Esophagus (tissue), 2 donors: Measurements from ENCODE around the gene FLT3LG. TPM values are rescaled to one million over a fixed set of nuclear protein-coding genes. Genes with fewer than 3 reads are reported as not detected.

ENCODE experiments used
- H3K27ac ChIP-seq, 2 donors: one replicate each; pipeline ENCODE4 v1.5.1; 2013; ENCODE audit warnings: low read depth in 2 of 2, mild to moderate bottlenecking in 2 of 2, inconsistent platforms in 1 of 2, low read length in 1 of 2, moderate library complexity in 1 of 2
- H3K27me3 ChIP-seq, 2 donors: one replicate each; pipeline ENCODE4 v1.6.1; 2013; ENCODE audit warnings: low read length in 2 of 2, control low read depth in 1 of 2, mild to moderate bottlenecking in 1 of 2; ENCODE audit not compliant: insufficient read depth in 2 of 2, control insufficient read depth in 1 of 2
- H3K36me3 ChIP-seq, 2 donors: one replicate each; pipeline ENCODE4 v1.6.1; 2013; ENCODE audit warnings: low read length in 1 of 2; ENCODE audit not compliant: control insufficient read depth in 2 of 2, insufficient read depth in 2 of 2
- H3K4me1 ChIP-seq, 2 donors: one replicate each; pipeline ENCODE4 v1.6.1; 2013; ENCODE audit warnings: low read length in 1 of 2; ENCODE audit not compliant: control insufficient read depth in 2 of 2, insufficient read depth in 2 of 2
- H3K4me3 ChIP-seq, 2 donors: one replicate each; pipeline ENCODE4 v1.5.1; 2013; ENCODE audit warnings: low read length in 2 of 2, mild to moderate bottlenecking in 2 of 2, low read depth in 1 of 2, moderate library complexity in 1 of 2
- H3K9me3 ChIP-seq, 2 donors: one replicate each; pipeline ENCODE4 v1.6.1; 2013; ENCODE audit warnings: mild to moderate bottlenecking in 2 of 2, low read depth in 1 of 2, low read length in 1 of 2, moderate library complexity in 1 of 2; ENCODE audit not compliant: control insufficient read depth in 2 of 2, insufficient read depth in 1 of 2
- WGBS, 2 donors: extraction: QIAGEN DNeasy Blood & Tissue Kit; methylation state at CpG; one replicate each; pipeline ENCODE4 v1.1.7; 2013; 5-methylcytosine and 5-hydroxymethylcytosine counted together
- polyA plus RNA-seq, 2 donors: library from polyadenylated mRNA; stranded (reverse); fragments of 200-250 nt; gene quantifications; one replicate each; pipeline ENCODE4 v1.2.3, GENCODE V29; 2013
- donor health status: healthy with polysubstance abuse.
- donor health status: Bipolar disorder and iron deficiency.

The FLT3LG gene
- polyA plus RNA-seq, 2 donors = 7.2 to 9.5 TPM

DNA sequence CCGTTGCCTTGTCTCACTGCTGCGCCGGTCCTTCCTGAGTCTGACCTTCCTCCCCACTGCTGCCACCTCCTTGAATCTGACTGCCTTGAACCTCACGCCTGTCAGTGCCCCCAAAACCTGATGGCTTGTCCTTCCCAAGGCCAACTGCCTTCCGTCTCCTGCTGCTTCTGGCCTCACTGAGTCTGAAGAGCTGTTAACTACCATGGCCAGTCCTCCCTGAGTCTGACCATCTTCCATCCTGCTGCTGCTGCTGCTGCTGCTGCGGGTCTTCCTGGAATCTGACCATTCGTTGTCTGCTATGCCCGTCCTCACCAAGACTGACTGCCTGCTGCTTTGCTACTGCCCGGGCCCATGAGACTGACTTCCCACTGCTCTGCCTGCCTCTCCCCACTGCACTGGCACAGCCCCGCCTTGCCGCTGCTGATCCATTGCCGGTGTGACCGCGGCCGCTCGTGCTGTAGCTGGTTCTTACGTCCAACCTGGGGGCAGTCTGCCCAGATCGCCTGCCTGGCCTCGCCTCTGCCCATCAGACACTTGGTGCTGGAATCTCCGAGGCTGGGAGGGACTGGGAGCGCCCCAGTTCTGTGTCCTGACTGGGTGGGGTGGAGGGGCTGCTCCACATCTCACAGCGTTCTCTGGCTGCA is 50.9 kb downstream of the FLT3LG start:
- Histone ChIP-seq H3K36me3 (peaks cover 0 to 2% of the 10 kb centered on the region in 2 donors), H3K4me1 (peaks cover 5 to 11% of the 10 kb centered on the region in 2 donors), H3K27me3 (no peaks in the 10 kb centered on the region), H3K9me3 (no peaks in the 10 kb centered on the region), H3K27ac (no peak overlapping the region), H3K4me3 (no peak overlapping the region)
- WGBS, 2 donors = 81 to 84% methylated on average over 22 of the region's 22 CpGs

DNA sequence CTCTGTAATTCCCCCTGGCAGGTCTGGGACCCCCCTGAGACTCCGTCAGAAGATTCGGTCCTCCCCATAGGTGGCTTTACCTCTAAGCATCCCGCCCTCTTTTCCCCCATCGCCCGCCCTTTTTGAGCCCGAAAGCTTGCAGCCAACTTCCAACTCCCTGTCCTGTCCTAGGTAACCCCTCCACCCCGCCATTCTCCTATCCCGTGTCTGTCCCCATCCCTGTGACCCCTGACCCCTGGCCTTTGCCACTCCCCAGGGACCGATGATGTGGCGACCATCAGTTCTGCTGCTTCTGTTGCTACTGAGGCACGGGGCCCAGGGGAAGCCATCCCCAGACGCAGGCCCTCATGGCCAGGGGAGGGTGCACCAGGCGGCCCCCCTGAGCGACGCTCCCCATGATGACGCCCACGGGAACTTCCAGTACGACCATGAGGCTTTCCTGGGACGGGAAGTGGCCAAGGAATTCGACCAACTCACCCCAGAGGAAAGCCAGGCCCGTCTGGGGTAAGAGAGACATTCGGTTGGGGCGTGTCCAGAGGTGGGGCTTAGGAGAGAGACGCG is 54.3 kb downstream of the FLT3LG start:
- Histone ChIP-seq H3K27ac (no peak overlapping the region), H3K9me3 (no peaks in the 10 kb centered on the region), H3K4me1 (peaks cover 5 to 14% of the 10 kb centered on the region in 2 donors), H3K4me3 (peak overlapping the region; percentile 23 to 41), H3K36me3 (peaks cover 0 to 2% of the 10 kb centered on the region in 2 donors), H3K27me3 (no peaks in the 10 kb centered on the region)
- 54 to 58% methylated on average over 25 of the region's 25 CpGs for WGBS, 2 donors

- no peak overlapping the region for H3K4me3 ChIP-seq
- H3K9me3 ChIP-seq = no peaks in the 10 kb centered on the region
- peaks cover 5 to 18% of the 10 kb centered on the region in 2 donors for H3K4me1 ChIP-seq
- no peaks in the 10 kb centered on the region for H3K27me3 ChIP-seq
- WGBS, 2 donors = 93 to 94% methylated on average over 7 of the region's 7 CpGs
- no peaks in the 10 kb centered on the region for H3K36me3 ChIP-seq
- no peak overlapping the region for H3K27ac ChIP-seq
Measured at GRCh38 chr19:49530708-49531107, 56.7 kb downstream of the FLT3LG start.

DNA sequence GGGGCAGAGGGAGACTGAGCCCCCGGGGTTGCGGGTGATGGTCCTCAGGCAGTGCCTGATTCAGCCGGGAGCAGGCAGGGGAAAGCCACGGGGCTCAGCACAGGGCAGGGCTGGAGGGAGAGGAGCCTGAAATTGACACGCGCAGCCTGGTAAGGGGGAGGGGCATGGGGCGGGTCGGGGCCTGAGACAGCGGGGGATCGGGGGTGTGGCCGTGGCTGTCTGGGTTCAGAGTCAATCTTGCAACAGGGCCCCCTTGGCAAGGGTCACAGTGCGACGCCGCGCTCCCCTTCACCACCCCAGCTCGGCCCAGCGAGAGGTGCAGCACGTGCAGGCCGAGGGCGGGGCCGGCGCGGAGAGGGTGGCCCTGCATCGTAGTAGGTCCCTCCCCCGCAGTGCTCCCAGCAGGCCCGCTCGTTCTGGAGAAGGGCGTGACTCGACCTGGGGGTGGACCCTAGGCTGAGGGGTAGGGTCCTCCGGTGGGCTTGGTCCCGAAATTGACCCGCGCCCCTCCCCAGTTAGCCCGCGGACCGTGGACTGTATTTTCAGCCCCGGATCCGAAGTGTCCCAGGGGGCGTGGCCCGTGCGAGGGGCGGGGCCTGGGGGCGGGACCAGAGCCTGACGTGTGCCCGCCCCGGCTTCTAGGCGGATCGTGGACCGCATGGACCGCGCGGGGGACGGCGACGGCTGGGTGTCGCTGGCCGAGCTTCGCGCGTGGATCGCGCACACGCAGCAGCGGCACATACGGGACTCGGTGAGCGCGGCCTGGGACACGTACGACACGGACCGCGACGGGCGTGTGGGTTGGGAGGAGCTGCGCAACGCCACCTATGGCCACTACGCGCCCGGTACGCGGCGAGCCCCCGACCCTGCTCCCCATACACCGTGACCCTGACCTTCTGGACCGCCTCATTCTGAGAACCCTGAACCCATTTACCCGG is 59.8 kb downstream of the FLT3LG start:
- Histone ChIP-seq H3K4me1 (peaks cover 0 to 9% of the 10 kb centered on the region in 2 donors), H3K9me3 (no peaks in the 10 kb centered on the region), H3K4me3 (peak overlapping the region; percentile 57 to 68), H3K27me3 (no peaks in the 10 kb centered on the region), H3K27ac (no peak overlapping the region), H3K36me3 (no peaks in the 10 kb centered on the region)
- 2 to 13% methylated on average over 80 to 87 of the region's 87 CpGs for WGBS, 2 donors

DNA sequence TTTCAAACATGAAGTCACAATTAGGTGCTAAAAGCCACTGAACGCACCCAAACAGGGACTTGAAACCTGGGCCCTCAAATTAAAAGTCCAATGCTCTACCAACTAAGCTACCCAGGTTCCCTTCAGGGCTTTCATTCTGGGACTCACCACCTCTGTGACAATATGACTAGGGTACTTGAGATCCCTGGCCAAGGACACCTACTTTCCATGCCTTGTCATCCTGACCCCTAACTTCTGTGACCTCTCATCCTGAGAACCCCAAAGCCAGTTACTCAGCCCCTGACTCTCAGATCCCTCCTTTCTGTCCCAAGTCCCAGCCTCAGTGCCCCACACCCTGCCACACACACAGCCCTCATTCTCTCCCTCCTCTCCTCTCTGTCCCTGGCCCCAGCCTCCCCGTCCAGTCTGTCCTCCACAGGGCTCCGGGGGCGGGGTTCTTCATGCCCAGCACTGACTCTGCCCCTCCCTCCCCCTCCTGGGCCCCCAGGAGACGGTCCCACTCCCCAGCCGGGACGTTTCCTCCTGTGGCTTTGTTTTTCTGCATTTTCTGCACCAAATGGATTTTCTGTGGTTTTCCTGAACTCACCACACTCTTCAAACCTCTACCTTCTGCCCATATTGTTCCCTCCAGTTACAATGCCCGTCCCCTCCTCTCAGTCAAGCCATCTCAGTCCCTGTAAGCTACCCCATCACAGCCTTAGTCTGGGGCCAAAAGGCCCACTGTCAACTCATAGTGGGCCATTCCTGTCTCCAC is 60.8 kb downstream of the FLT3LG start:
- Histone ChIP-seq H3K36me3 (peaks cover 0 to 2% of the 10 kb centered on the region in 2 donors), H3K4me1 (peaks cover 0 to 9% of the 10 kb centered on the region in 2 donors), H3K4me3 (no peak overlapping the region), H3K27me3 (no peaks in the 10 kb centered on the region), H3K27ac (no peak overlapping the region), H3K9me3 (no peaks in the 10 kb centered on the region)
- 70 to 71% methylated on average over 8 of the region's 8 CpGs for WGBS, 2 donors

Other genes starting within 250 kb of the FLT3LG start
- 1 to 10 TPM in 1 of 2 donors, under 1 TPM in 1; 0.79 to 1.2 TPM for gene SLC6A16, start 149.0 kb upstream of the FLT3LG start, polyA plus RNA-seq
- 1 to 10 TPM; 2.5 to 3.1 TPM for gene CD37, start 138.8 kb upstream of the FLT3LG start, polyA plus RNA-seq
- gene TEAD2, start 111.8 kb upstream of the FLT3LG start, polyA plus RNA-seq = 1 to 10 TPM; 6.0 to 8.3 TPM
- under 1 TPM in 1 of 2 donors, not detected in 1; 0.07 TPM for gene DKKL1, start 110.3 kb upstream of the FLT3LG start, polyA plus RNA-seq
- not detected for gene KASH5, start 86.0 kb upstream of the FLT3LG start, polyA plus RNA-seq
- gene PTH2, start 50.8 kb upstream of the FLT3LG start, polyA plus RNA-seq = not detected
- gene GFY, start 48.8 kb upstream of the FLT3LG start, polyA plus RNA-seq = not detected
- gene SLC17A7, start 32.7 kb upstream of the FLT3LG start, polyA plus RNA-seq = under 1 TPM; 0.28 to 0.29 TPM
- gene PIH1D1, start 22.4 kb upstream of the FLT3LG start, polyA plus RNA-seq = 10 to 100 TPM; 63.5 to 65.3 TPM
- 10 to 100 TPM; 29.4 to 29.9 TPM for gene ALDH16A1, start 21.0 kb upstream of the FLT3LG start, polyA plus RNA-seq
- 1,000 to 10,000 TPM; 1,631 to 2,695 TPM for gene RPL13A, start 13.4 kb downstream of the FLT3LG start, polyA plus RNA-seq
- 1,000 to 10,000 TPM; 3,079 to 3,912 TPM for gene RPS11, start 22.2 kb downstream of the FLT3LG start, polyA plus RNA-seq
- gene FCGRT, start 38.4 kb downstream of the FLT3LG start, polyA plus RNA-seq = 10 to 100 TPM; 27.7 to 36.9 TPM
- gene RCN3, start 53.8 kb downstream of the FLT3LG start, polyA plus RNA-seq = 1 to 10 TPM; 4.2 to 7.8 TPM
- 10 to 100 TPM; 57.9 to 61.8 TPM for gene NOSIP, start 106.3 kb downstream of the FLT3LG start, polyA plus RNA-seq
- 10 to 100 TPM; 10.1 to 12.7 TPM for gene PRRG2, start 107.1 kb downstream of the FLT3LG start, polyA plus RNA-seq
- 10 to 100 TPM in 1 of 2 donors, 1 to 10 TPM in 1; 4.8 to 11.2 TPM for gene PRR12, start 117.0 kb downstream of the FLT3LG start, polyA plus RNA-seq
- 10 to 100 TPM; 45.1 to 46.0 TPM for gene RRAS, start 165.9 kb downstream of the FLT3LG start, polyA plus RNA-seq
- 10 to 100 TPM; 16.9 to 26.7 TPM for gene SCAF1, start 168.0 kb downstream of the FLT3LG start, polyA plus RNA-seq
- gene IRF3, start 191.6 kb downstream of the FLT3LG start, polyA plus RNA-seq = 10 to 100 TPM; 49.2 to 75.0 TPM
- gene BCL2L12, start 191.7 kb downstream of the FLT3LG start, polyA plus RNA-seq = 10 to 100 TPM in 1 of 2 donors, 1 to 10 TPM in 1; 10.0 to 21.4 TPM
- gene PRMT1, start 203.1 kb downstream of the FLT3LG start, polyA plus RNA-seq = 100 to 1,000 TPM in 1 of 2 donors, 10 to 100 TPM in 1; 72.5 to 146 TPM
- 1 to 10 TPM; 1.6 to 2.0 TPM for gene ADM5, start 215.4 kb downstream of the FLT3LG start, polyA plus RNA-seq
- 1 to 10 TPM; 1.8 to 4.1 TPM for gene CPT1C, start 216.9 kb downstream of the FLT3LG start, polyA plus RNA-seq